ENCODE measurements around the gene PLCH1.

- TF ChIP-seq THRA (CRISPR knock-in tag; IDR thresholded peaks at IDR 0.05; ENCODE audit: borderline replicate concordance) (no peak), ZNF274 (CRISPR knock-in tag; IDR thresholded peaks at IDR 0.05) (no peak), CTCF (CRISPR knock-in tag; IDR thresholded peaks at IDR 0.05) (no peak), ZBTB26 (CRISPR knock-in tag; IDR thresholded peaks at IDR 0.05; ENCODE audit: borderline replicate concordance) (no peak), JUND (CRISPR knock-in tag; IDR thresholded peaks at IDR 0.05) (no peak), SP1 (IDR thresholded peaks at IDR 0.05) (no peak), SP1 (CRISPR knock-in tag; IDR thresholded peaks at IDR 0.05) (no peak), BRF2 (CRISPR knock-in tag; IDR thresholded peaks at IDR 0.05) (no peak), GABPA (IDR thresholded peaks at IDR 0.05; ENCODE audit: low read depth, low read length) (no peak), GABPA (CRISPR knock-in tag; IDR thresholded peaks at IDR 0.05; ENCODE audit: low read depth) (no peak), ZSCAN25 (CRISPR knock-in tag; IDR thresholded peaks at IDR 0.05) (no peak)
These were observed 40.9 kb upstream of the PLCH1 start for GRCh38 chr3:155785662-155786295.

All from HepG2 (cell line).